HG02759 (cell line): ENCODE results near the gene RSBN1L.
A peak's percentile ranks its signal among the peaks of the same experiment; 100 is the strongest.
"Not testable (repeated sequence)": the region's sequence is repeated elsewhere in the genome, so short reads cannot be mapped to it uniquely, and the experiment has no call there.

Experiments
- ATAC-seq: cut with Tn5 transposase; IDR thresholded peaks from one replicate; pipeline ENCODE4 v1.9.1; 2021; ENCODE audit warnings: mild to moderate bottlenecking, moderate library complexity; ENCODE audit not compliant: unreplicated experiment

The RSBN1L gene

GRCh38 chr7:77687100-77687746 lies 9.0 kb upstream of the RSBN1L start:
- ATAC-seq, result no peak

GRCh38 chr7:77687747-77688144 lies 8.5 kb upstream of the RSBN1L start:
- no peak for ATAC-seq

GRCh38 chr7:77690289-77690688 lies 6.0 kb upstream of the RSBN1L start:
- ATAC-seq, result no peak

GRCh38 chr7:77691892-77692491 lies 4.3 kb upstream of the RSBN1L start:
- ATAC-seq, result no peak

- no peak for ATAC-seq
Observed at GRCh38 chr7:77693830-77694583, 2.3 kb upstream of the RSBN1L start.

- peak; percentile 26 for ATAC-seq
Observed at GRCh38 chr7:77696643-77697534, 630 bp downstream of the RSBN1L start.

- ATAC-seq, result no peak
Observed at GRCh38 chr7:77697535-77697831, 1.2 kb downstream of the RSBN1L start.

- ATAC-seq, result no peak
Observed at GRCh38 chr7:77698042-77698625, 1.9 kb downstream of the RSBN1L start.

- peak; percentile 32 for ATAC-seq
Observed at GRCh38 chr7:77699056-77699455, 2.8 kb downstream of the RSBN1L start.

- no peak for ATAC-seq
Observed at GRCh38 chr7:77702513-77702912, 6.3 kb downstream of the RSBN1L start.

GRCh38 chr7:77702968-77703472 lies 6.8 kb downstream of the RSBN1L start:
- ATAC-seq, result no peak

- ATAC-seq, result not testable (repeated sequence)
Observed at GRCh38 chr7:77703669-77704068, 7.4 kb downstream of the RSBN1L start.

GRCh38 chr7:77707504-77707992 lies 11.3 kb downstream of the RSBN1L start:
- ATAC-seq, result no peak

GRCh38 chr7:77710067-77710466 lies 13.8 kb downstream of the RSBN1L start:
- no peak for ATAC-seq

GRCh38 chr7:77710861-77711260 lies 14.6 kb downstream of the RSBN1L start:
- no peak for ATAC-seq

GRCh38 chr7:77714195-77714594 lies 17.9 kb downstream of the RSBN1L start:
- ATAC-seq, result no peak

- ATAC-seq, result not testable (repeated sequence)
Observed at GRCh38 chr7:77714931-77715330, 18.7 kb downstream of the RSBN1L start.

- no peak for ATAC-seq
Observed at GRCh38 chr7:77716804-77717203, 20.5 kb downstream of the RSBN1L start.

- not testable (repeated sequence) for ATAC-seq
Observed at GRCh38 chr7:77717566-77717965, 21.3 kb downstream of the RSBN1L start.

- ATAC-seq, result no peak
Observed at GRCh38 chr7:77727527-77727926, 31.3 kb downstream of the RSBN1L start.
